Measurements from ENCODE around the gene BLID.

GRCh38 chr11:122071709-122072202, 44.3 kb downstream of the BLID start:
- no peak for TF ChIP-seq CTCF (IDR thresholded peaks at IDR 0.05)
- TF ChIP-seq POLR2A (IDR thresholded peaks at IDR 0.05): no peak
- TF ChIP-seq POLR2AphosphoS5 (IDR thresholded peaks at IDR 0.05): no peak

Measured in suprapubic skin (tissue), 4 donors.